A673 (cell line): ENCODE measurements around the gene OR10G8. TPM values are rescaled to one million over a fixed set of nuclear protein-coding genes. Genes with fewer than 3 reads are reported as not detected.

Experiments
- BruUV-seq: library from RNA; stranded (reverse); fragments of 400-500 nt; replicated peaks from 2 replicates; lab custom pipeline; 2021; lab: Mats Ljungman, UMichigan
- CTCF ChIA-PET: fragments of 300-600 bp; sonication (Branson Sonifier 250); formaldehyde crosslinking; loops from one replicate; lab custom pipeline; 2022; ENCODE audit warnings: antibody characterized with exemption; lab: Charles Lee
- POLR2A ChIA-PET: fragments of 300-600 bp; sonication (Branson Sonifier 250); formaldehyde crosslinking; loops from one replicate; lab custom pipeline; 2022; ENCODE audit warnings: antibody characterized with exemption; ENCODE audit not compliant: low non-redundant PET; lab: Charles Lee
- DNase-seq: peaks from one replicate; pipeline ENCODE4 v3.0.0-alpha.2; 2015; ENCODE audit warnings: low spot score
- H3K27ac ChIP-seq: fragments of 200-600 bp; sonication (generic); 2 replicates; pipeline ENCODE4 v1.5.1; 2016; ENCODE audit warnings: mixed run types, low read depth, mild to moderate bottlenecking, mixed read lengths, antibody characterized with exemption, low read length; ENCODE audit not compliant: poor library complexity, severe bottlenecking
- H3K27me3 ChIP-seq: fragments of 200-600 bp; sonication (generic); replicated peaks from 2 replicates; pipeline ENCODE4 v1.6.1; 2017; ENCODE audit warnings: mixed run types, low read depth, mild to moderate bottlenecking, mixed read lengths, antibody characterized with exemption, low read length; ENCODE audit not compliant: insufficient read depth, poor library complexity
- H3K36me3 ChIP-seq: fragments of 200-600 bp; sonication (generic); 2 replicates; pipeline ENCODE4 v1.6.1; 2016; ENCODE audit warnings: mixed run types, mild to moderate bottlenecking, mixed read lengths, antibody characterized with exemption, low read length; ENCODE audit not compliant: insufficient read depth, poor library complexity, severe bottlenecking
- H3K4me1 ChIP-seq: fragments of 200-600 bp; sonication (generic); 2 replicates; pipeline ENCODE4 v1.6.1; 2017; ENCODE audit warnings: mixed run types, mild to moderate bottlenecking, mixed read lengths, antibody characterized with exemption, low read length; ENCODE audit not compliant: insufficient read depth, poor library complexity, severe bottlenecking
- H3K4me3 ChIP-seq: fragments of 200-600 bp; sonication (generic); 2 replicates; pipeline ENCODE4 v1.5.1; 2016; ENCODE audit warnings: low read depth, mixed run types, mild to moderate bottlenecking, mixed read lengths, low read length; ENCODE audit not compliant: poor library complexity, severe bottlenecking
- H3K9me3 ChIP-seq: fragments of 200-600 bp; sonication (generic); 2 replicates; pipeline ENCODE4 v1.6.1; 2016; ENCODE audit warnings: mixed run types, low read depth, mild to moderate bottlenecking, mixed read lengths, antibody characterized with exemption, low read length; ENCODE audit not compliant: poor library complexity, severe bottlenecking
- EZH2 ChIP-seq: fragments of 200-600 bp; sonication (generic); IDR thresholded peaks from 2 replicates; pipeline ENCODE4 v1.6.1; 2017; ENCODE audit warnings: borderline replicate concordance, low read depth, mild to moderate bottlenecking, mixed read lengths, antibody characterized with exemption, low read length; ENCODE audit not compliant: poor library complexity, severe bottlenecking
- intact Hi-C: fragments of 100-400 bp; cut with micrococcal nuclease; formaldehyde crosslinking; loops from one replicate; pipeline ENCODE4 v1.10.0; 2022; ENCODE audit not compliant: unreplicated experiment
- total RNA-seq: library from RNA; stranded (reverse); gene quantifications from 2 replicates; pipeline ENCODE4 v1.2.3, GENCODE V29; 2021
- TF ChIP-seq, protein P1 (sequence below): fragments of 300-800, 200-600 bp; sonication (generic); conservative IDR thresholded peaks from 2 replicates; pipeline ENCODE4 v1.5.1; 2017; ENCODE audit warnings: low read depth, mild to moderate bottlenecking, antibody characterized with exemption, low read length, moderate library complexity, mixed read lengths

OR10G8 gene
- total RNA-seq, 1 experiment from 2014 or later = not detected

DNA sequence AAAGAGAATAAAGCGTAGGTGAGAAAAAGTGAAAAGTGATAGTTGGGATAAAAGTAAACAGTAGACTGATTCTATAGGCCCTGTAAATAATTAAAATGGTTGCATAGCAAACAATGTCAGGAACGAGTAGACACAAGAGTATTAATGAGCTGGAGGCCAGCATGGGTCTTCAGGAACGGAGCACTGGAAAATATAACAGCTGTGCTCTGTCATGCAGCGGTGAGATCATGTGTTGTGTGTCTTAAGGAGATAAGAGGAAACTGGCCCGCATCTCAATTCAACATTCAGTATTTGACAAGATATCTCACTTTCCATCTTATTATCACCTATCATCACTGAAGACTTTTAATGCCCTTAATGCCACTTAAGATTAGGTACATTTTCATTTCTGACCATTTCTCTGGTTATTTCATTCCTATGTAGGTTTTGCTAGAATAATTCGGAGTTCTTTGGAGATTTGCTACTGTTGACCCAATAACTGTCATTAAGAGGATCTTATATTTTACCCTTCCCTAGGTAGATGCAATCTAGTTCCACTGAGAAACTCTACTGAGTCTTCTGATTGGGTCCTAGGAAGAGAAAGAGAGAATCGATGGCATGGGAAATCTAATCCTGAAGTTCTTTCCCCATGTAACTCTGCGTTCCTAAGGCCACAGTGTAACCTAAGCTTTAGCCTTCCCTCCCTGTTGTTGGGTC is 53.2 kb downstream of the OR10G8 start:
- DNase-seq = no peak
- peaks cover 35% of the 10 kb centered on the region for H3K4me1 ChIP-seq
- no peak overlapping the region for H3K27ac ChIP-seq
- no peaks in the 10 kb centered on the region for H3K9me3 ChIP-seq
- no TSS peak for BruUV-seq
- H3K36me3 ChIP-seq = no peaks in the 10 kb centered on the region
- POLR2A ChIA-PET = no interaction called here
- CTCF ChIA-PET = no interaction called here
- no peaks in the 10 kb centered on the region for H3K27me3 ChIP-seq
- TF ChIP-seq, protein P1, sequence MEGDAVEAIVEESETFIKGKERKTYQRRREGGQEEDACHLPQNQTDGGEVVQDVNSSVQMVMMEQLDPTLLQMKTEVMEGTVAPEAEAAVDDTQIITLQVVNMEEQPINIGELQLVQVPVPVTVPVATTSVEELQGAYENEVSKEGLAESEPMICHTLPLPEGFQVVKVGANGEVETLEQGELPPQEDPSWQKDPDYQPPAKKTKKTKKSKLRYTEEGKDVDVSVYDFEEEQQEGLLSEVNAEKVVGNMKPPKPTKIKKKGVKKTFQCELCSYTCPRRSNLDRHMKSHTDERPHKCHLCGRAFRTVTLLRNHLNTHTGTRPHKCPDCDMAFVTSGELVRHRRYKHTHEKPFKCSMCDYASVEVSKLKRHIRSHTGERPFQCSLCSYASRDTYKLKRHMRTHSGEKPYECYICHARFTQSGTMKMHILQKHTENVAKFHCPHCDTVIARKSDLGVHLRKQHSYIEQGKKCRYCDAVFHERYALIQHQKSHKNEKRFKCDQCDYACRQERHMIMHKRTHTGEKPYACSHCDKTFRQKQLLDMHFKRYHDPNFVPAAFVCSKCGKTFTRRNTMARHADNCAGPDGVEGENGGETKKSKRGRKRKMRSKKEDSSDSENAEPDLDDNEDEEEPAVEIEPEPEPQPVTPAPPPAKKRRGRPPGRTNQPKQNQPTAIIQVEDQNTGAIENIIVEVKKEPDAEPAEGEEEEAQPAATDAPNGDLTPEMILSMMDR = no peak
- TF ChIP-seq EZH2 = no peak
- H3K4me3 ChIP-seq = no peak overlapping the region
- intact Hi-C loops = no loop called here

Other genes with a start within 250 kb of the OR10G8 start
- not detected in 2 replicates for gene OR6M1, start 220.4 kb upstream of the OR10G8 start, total RNA-seq
- not detected in 2 replicates for gene TMEM225, start 141.1 kb upstream of the OR10G8 start, total RNA-seq
- not detected in 2 replicates for gene OR8D4, start 124.6 kb upstream of the OR10G8 start, total RNA-seq
- not detected in 2 replicates for gene OR4D5, start 87.2 kb upstream of the OR10G8 start, total RNA-seq
- not detected in 2 replicates for gene OR6T1, start 83.0 kb upstream of the OR10G8 start, total RNA-seq
- gene OR10S1, start 49.0 kb upstream of the OR10G8 start, total RNA-seq = not detected in 2 replicates
- gene OR10G6, start 31.6 kb upstream of the OR10G8 start, total RNA-seq = not detected in 2 replicates
- not detected in 2 replicates for gene OR10G4, start 13.8 kb upstream of the OR10G8 start, total RNA-seq
- not detected in 2 replicates for gene OR10G9, start 3.8 kb upstream of the OR10G8 start, total RNA-seq
- not detected in 2 replicates for gene OR10G7, start 14.5 kb downstream of the OR10G8 start, total RNA-seq
- gene VWA5A, start 88.7 kb downstream of the OR10G8 start, total RNA-seq = 11.2 and 12.8 TPM in 2 replicates
- gene OR10D3, start 156.5 kb downstream of the OR10G8 start, total RNA-seq = not detected in 2 replicates
- gene OR8G1, start 214.3 kb downstream of the OR10G8 start, total RNA-seq = not detected in 2 replicates
- not detected in 2 replicates for gene OR8G5, start 229.6 kb downstream of the OR10G8 start, total RNA-seq